Measurements from ENCODE around the gene ADIPOQ. TPM values are rescaled to one million over a fixed set of nuclear protein-coding genes. Genes with fewer than 3 reads are reported as not detected.

The ADIPOQ gene
- total RNA-seq = not detected in 2 replicates

DNA sequence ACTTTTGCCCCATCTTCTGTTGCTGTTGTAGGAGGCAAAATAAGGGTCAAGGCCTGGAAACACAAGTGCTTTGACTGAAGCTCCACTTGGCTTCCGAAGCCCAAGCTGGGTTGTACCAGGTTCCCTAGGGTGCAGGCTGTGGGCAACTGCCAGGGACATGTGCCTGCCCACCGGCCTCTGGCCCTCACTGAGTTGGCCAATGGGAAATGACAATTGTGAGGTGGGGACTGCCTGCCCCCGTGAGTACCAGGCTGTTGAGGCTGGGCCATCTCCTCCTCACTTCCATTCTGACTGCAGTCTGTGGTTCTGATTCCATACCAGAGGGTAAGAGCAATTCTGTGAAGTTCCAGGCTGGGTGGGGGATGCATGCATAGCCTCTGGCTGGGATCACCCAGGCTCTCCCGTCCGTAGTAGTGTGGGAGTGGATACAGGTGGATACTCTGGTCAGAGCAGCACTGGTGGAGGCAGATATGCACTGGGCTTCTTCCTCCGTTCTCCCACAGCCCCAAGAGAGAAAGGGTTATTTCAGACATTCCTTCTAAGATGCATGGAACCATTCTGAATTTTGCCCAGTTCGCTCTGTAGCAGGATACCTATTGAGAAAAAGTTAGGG lies at the start of gene ADIPOQ:
Gene ADIPOQ, plus strand, starts transcription at position 285 of the 613 bp plus-strand sequence. CDS start 10,349 bp downstream, outside the sequence.

DNA sequence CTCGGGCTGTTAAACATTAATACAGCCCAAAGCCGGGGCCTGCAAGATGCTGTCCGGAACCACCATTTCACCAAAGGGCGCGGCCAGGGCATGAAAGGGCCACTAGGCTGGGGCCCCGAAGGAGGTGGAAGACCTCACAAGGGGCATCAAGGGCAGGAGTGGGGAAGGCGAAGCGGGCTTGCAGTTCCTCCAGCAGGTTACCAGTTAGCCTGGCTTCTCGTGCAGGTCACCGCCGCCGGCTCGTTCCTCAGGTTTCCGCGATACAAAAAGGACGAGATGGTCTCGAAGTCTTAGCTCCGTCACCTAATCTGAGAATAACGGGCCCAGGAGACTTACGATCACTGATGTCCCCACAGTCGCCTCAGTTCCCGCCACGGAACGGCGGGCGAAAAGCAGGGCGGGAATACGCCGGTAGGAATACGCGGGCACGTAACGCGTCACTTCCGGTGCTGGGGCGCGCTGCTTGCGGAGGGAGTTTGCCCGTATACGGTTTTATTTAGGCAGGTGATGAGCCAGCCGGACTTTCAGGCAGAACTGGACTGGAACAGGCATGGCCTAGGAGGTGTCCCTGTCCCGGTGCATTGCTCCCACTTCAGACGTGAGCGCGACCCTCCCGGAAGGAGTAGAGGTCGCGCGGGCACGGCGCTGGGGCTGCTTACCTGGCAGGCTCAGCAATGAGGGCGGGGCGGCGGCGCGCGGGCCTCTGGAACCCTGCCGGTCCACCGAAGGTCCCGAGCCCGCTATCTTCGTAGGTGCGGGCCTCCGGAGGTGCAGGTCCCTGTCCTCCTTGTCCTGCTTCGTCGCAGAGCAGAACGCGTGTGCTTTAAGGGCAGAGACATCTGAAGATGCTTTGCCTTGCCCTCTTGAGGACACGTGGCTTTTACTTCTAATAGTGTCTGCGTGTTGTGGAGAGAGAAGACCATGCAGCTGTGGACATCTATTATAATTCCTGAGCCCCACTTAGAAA lies 36.1 kb upstream of the ADIPOQ start, which contains the start of gene RFC4:
Gene RFC4, minus strand, starts transcription at position 394 of the 967 bp plus-strand sequence. CDS start 1,769 bp downstream, outside the sequence.

Other genes with a start within 250 kb of the ADIPOQ start
- not detected in 2 replicates for gene AHSG, start 229.7 kb upstream of the ADIPOQ start, total RNA-seq
- not detected in 2 replicates for gene FETUB, start 202.3 kb upstream of the ADIPOQ start, total RNA-seq
- not detected in 2 replicates for gene HRG, start 176.7 kb upstream of the ADIPOQ start, total RNA-seq
- not detected in 2 replicates for gene KNG1, start 125.4 kb upstream of the ADIPOQ start, total RNA-seq
- 383 and 424 TPM in 2 replicates for gene EIF4A2, start 59.1 kb upstream of the ADIPOQ start, total RNA-seq
- gene RFC4, start 36.2 kb upstream of the ADIPOQ start, total RNA-seq = 3.6 and 6.5 TPM in 2 replicates
- gene ST6GAL1, start 87.8 kb downstream of the ADIPOQ start, total RNA-seq = 3.9 and 4.6 TPM in 2 replicates